ENCODE measurements around the gene STPG1. TPM values are rescaled to one million over a fixed set of nuclear protein-coding genes. Genes with fewer than 3 reads are reported as not detected.

The STPG1 gene
- total RNA-seq, 1 experiment from 2014 or later = 12.8 TPM

- TF ChIP-seq ZMAT4 (CRISPR knock-in tag; IDR thresholded peaks at IDR 0.05) (no peak), ETV6 (CRISPR knock-in tag; IDR thresholded peaks at IDR 0.05) (no peak), EMX1 (CRISPR knock-in tag; IDR thresholded peaks at IDR 0.05) (no peak), ZNF219 (CRISPR knock-in tag; IDR thresholded peaks at IDR 0.05; ENCODE audit: borderline replicate concordance) (no peak)
These were observed 11.9 kb upstream of the STPG1 start (continued) for GRCh38 chr1:24425441-24425840.

- DNase-seq (ENCODE audit: low spot score) (no peak), ATAC-seq (no peak)
- TF ChIP-seq ZSCAN18 (CRISPR knock-in tag; IDR thresholded peaks at IDR 0.05) = no peak
- TF ChIP-seq CBFB (CRISPR knock-in tag; IDR thresholded peaks at IDR 0.05; ENCODE audit: low read depth) = no peak
- ChIA-PET CTCF (interaction anchor here (0.6 to 4.6 kb wide), 3 partner anchors 9 to 226 kb away, joined by 3 to 21 read pairs (median 5); partner anchors contain the start of gene NIPAL3), POLR2A (no interaction called here)
- Mint-ChIP-seq H3K9me3 (no peaks in the 10 kb centered on the region), H3K27ac (no peak overlapping the region), H3K27me3 (ENCODE audit: low read depth) (no peaks in the 10 kb centered on the region), H3K4me3 (no peak overlapping the region), H3K4me1 (peaks cover 31% of the 10 kb centered on the region), H3K36me3 (no peaks in the 10 kb centered on the region)
These were observed 11.4 kb upstream of the STPG1 start for GRCh38 chr1:24424990-24425389.

GRCh38 chr1:24424207-24424606, 10.6 kb upstream of the STPG1 start:
- POLR2A ChIA-PET = no interaction called here
- no peaks in the 10 kb centered on the region for H3K27me3 Mint-ChIP-seq (ENCODE audit: low read depth)
- peaks cover 35% of the 10 kb centered on the region for H3K4me1 Mint-ChIP-seq
- no peak overlapping the region for H3K27ac Mint-ChIP-seq
- TF ChIP-seq FOXK1 (CRISPR knock-in tag; IDR thresholded peaks at IDR 0.05) (no peak), IRF2 (CRISPR knock-in tag; IDR thresholded peaks at IDR 0.05; ENCODE audit: borderline replicate concordance, low read depth) (no peak), ARID4B (CRISPR knock-in tag; IDR thresholded peaks at IDR 0.05; ENCODE audit: borderline replicate concordance) (no peak)
- ATAC-seq = no peak
- H3K9me3 Mint-ChIP-seq = no peaks in the 10 kb centered on the region
- CTCF ChIA-PET = interaction anchor here (0.9 to 4.6 kb wide), 3 partner anchors 8 to 163 kb away, joined by 3 to 21 read pairs (median 4); partner anchors contain the start of gene NIPAL3
- H3K36me3 Mint-ChIP-seq = peaks cover 6% of the 10 kb centered on the region; the same call in 1 of the 2 replicates
- no peak overlapping the region for H3K4me3 Mint-ChIP-seq
- DNase-seq (ENCODE audit: low spot score) = no peak

- POLR2A ChIA-PET = interaction anchor here (1.4 kb wide), 1 partner anchor 54 kb away, joined by 3 read pairs; no protein-coding TSS in a partner anchor
- DNase-seq (ENCODE audit: low spot score) (no peak), ATAC-seq (peak; percentile 49)
- Mint-ChIP-seq H3K27ac (no peak overlapping the region), H3K9me3 (no peaks in the 10 kb centered on the region), H3K4me3 (no peak overlapping the region), H3K4me1 (peaks cover 47% of the 10 kb centered on the region), H3K27me3 (ENCODE audit: low read depth) (no peaks in the 10 kb centered on the region), H3K36me3 (peaks cover 6% of the 10 kb centered on the region; the same call in 1 of the 2 replicates)
- CTCF ChIA-PET = interaction anchor here (0.7 to 1.6 kb wide), 6 partner anchors 8 to 223 kb away, joined by 3 to 4 read pairs (median 3); partner anchors contain the start of gene STPG1
- TF ChIP-seq SP1 (CRISPR knock-in tag; conservative IDR thresholded peaks at IDR 0.05) = no peak
- no peak for TF ChIP-seq NR3C1 (CRISPR knock-in tag; conservative IDR thresholded peaks at IDR 0.05; ENCODE audit: low read depth)
- TF ChIP-seq ESRRA (CRISPR knock-in tag; IDR thresholded peaks at IDR 0.05; ENCODE audit: borderline replicate concordance) = no peak
- TF ChIP-seq EMX1 (CRISPR knock-in tag; IDR thresholded peaks at IDR 0.05) = no peak
- no peak for TF ChIP-seq HMGXB4 (CRISPR knock-in tag; IDR thresholded peaks at IDR 0.05)
- no peak for TF ChIP-seq STAT6 (CRISPR knock-in tag; conservative IDR thresholded peaks at IDR 0.05; ENCODE audit: low read depth)
- no peak for TF ChIP-seq JUN (CRISPR knock-in tag; IDR thresholded peaks at IDR 0.05)
- no peak for TF ChIP-seq ZNF263 (CRISPR knock-in tag; IDR thresholded peaks at IDR 0.05; ENCODE audit: low read depth)
- TF ChIP-seq NFE2L1 (CRISPR knock-in tag; IDR thresholded peaks at IDR 0.05) = no peak
- TF ChIP-seq ZNF396 (CRISPR knock-in tag; IDR thresholded peaks at IDR 0.05; ENCODE audit: borderline replicate concordance) = no peak
- TF ChIP-seq PRRX2 (CRISPR knock-in tag; IDR thresholded peaks at IDR 0.05) = no peak
These were observed 7.9 kb upstream of the STPG1 start for GRCh38 chr1:24421502-24421901.

Measured in WTC11 (cell line).